HUES64 (cell line): Measurements from ENCODE around the gene PPL.

Source experiments
- H3K27ac ChIP-seq: 2 replicates; pipeline ENCODE4 v1.7.0; 2013; ENCODE audit warnings: low read depth, low read length, inconsistent platforms
- H3K27me3 ChIP-seq: 2 replicates; pipeline ENCODE4 v1.6.1; 2013; ENCODE audit warnings: mild to moderate bottlenecking, low read length; ENCODE audit not compliant: insufficient read depth
- H3K36me3 ChIP-seq: 2 replicates; pipeline ENCODE4 v1.6.1; 2013; ENCODE audit warnings: mild to moderate bottlenecking, low read length; ENCODE audit not compliant: insufficient read depth
- H3K4me1 ChIP-seq: 2 replicates; pipeline ENCODE4 v1.6.1; 2013; ENCODE audit warnings: mild to moderate bottlenecking, low read length, moderate library complexity; ENCODE audit not compliant: insufficient read depth
- H3K4me3 ChIP-seq: 2 replicates; pipeline ENCODE4 v1.5.1; 2013; ENCODE audit warnings: mild to moderate bottlenecking, low read length, moderate library complexity
- H3K9ac ChIP-seq: 2 replicates; pipeline ENCODE4 v1.6.1; 2013; ENCODE audit warnings: mild to moderate bottlenecking, low read depth, low read length
- H3K9me3 ChIP-seq: 2 replicates; pipeline ENCODE4 v1.6.1; 2013; ENCODE audit warnings: low read depth, low read length; ENCODE audit not compliant: insufficient read depth
- WGBS: fragments of 150-250, 120-280 bp; methylation state at CpG from one replicate; pipeline ENCODE4 v1.1.7; 2013; ENCODE audit warnings: missing lambda C conversion rate; 5-methylcytosine and 5-hydroxymethylcytosine counted together

The PPL gene

GRCh38 chr16:4837733-4838501 lies 99.0 kb downstream of the PPL start:
- WGBS = 92% methylated on average over 11 of the region's 13 CpGs
- Histone ChIP-seq H3K4me1 (no peaks in the 10 kb centered on the region), H3K36me3 (peaks cover 91% of the 10 kb centered on the region), H3K9ac (no peak overlapping the region), H3K4me3 (no peak overlapping the region), H3K27me3 (no peaks in the 10 kb centered on the region), H3K9me3 (no peaks in the 10 kb centered on the region), H3K27ac (no peak overlapping the region)

GRCh38 chr16:4836727-4837126 lies 100.2 kb downstream of the PPL start:
- Histone ChIP-seq H3K27me3 (no peaks in the 10 kb centered on the region), H3K4me3 (no peak overlapping the region), H3K9ac (no peak overlapping the region), H3K36me3 (peaks cover 91% of the 10 kb centered on the region), H3K27ac (no peak overlapping the region), H3K9me3 (no peaks in the 10 kb centered on the region), H3K4me1 (no peaks in the 10 kb centered on the region)
- WGBS = 97% methylated on average over 2 of the region's 2 CpGs

GRCh38 chr16:4833584-4833983 lies 103.4 kb downstream of the PPL start:
- Histone ChIP-seq H3K27me3 (no peaks in the 10 kb centered on the region), H3K4me3 (no peak overlapping the region), H3K9ac (no peak overlapping the region), H3K9me3 (no peaks in the 10 kb centered on the region), H3K4me1 (no peaks in the 10 kb centered on the region), H3K27ac (no peak overlapping the region), H3K36me3 (peaks cover 91% of the 10 kb centered on the region)
- WGBS = 100% methylated on average over 1 of the region's 1 CpG

GRCh38 chr16:4832698-4833343 lies 104.1 kb downstream of the PPL start:
- 98% methylated on average over 6 of the region's 6 CpGs for WGBS

More at GRCh38 chr16:4832698-4833343, 104.1 kb downstream of the PPL start:
- H3K9me3 ChIP-seq = no peaks in the 10 kb centered on the region
- H3K4me3 ChIP-seq = no peak overlapping the region
- H3K9ac ChIP-seq = no peak overlapping the region
- H3K36me3 ChIP-seq = peaks cover 89% of the 10 kb centered on the region
- no peaks in the 10 kb centered on the region for H3K4me1 ChIP-seq
- no peaks in the 10 kb centered on the region for H3K27me3 ChIP-seq
- H3K27ac ChIP-seq = no peak overlapping the region
